Common myeloid progenitor, CD34-positive (primary cell): ENCODE data around the gene PSME1.

Experiments
- CTCF ChIA-PET: fragments of 350-600 bp; sonication (Branson Sonifier 250); formaldehyde crosslinking; loops from one replicate; lab custom pipeline; 2021; ENCODE audit warnings: antibody characterized with exemption; lab: Charles Lee
- POLR2A ChIA-PET: fragments of 350-600 bp; sonication (Branson Sonifier 250); formaldehyde crosslinking; loops from one replicate; lab custom pipeline; 2021; ENCODE audit warnings: antibody characterized with exemption; lab: Charles Lee
- DNase-seq, 3 donors: peaks; one replicate each; pipeline versions ENCODE4 v3.0.0 to v3.0.0-alpha.2; 2013
- H3K27ac ChIP-seq, 2 experiments: 1 replicate in 1 of 2; 2 replicates in 1 of 2; pipeline ENCODE4 v1.7.0; 2013; ENCODE audit warnings: inconsistent platforms in 2 of 2, low read length in 2 of 2, mild to moderate bottlenecking in 2 of 2, low read depth in 1 of 2, moderate library complexity in 1 of 2; ENCODE audit not compliant: severe bottlenecking in 2 of 2, insufficient read depth in 1 of 2, poor library complexity in 1 of 2
- H3K27me3 ChIP-seq, 5 experiments: replicated peaks in 2 of 5; 1 replicate in 3 of 5; 2 replicates in 2 of 5; pipeline versions ENCODE4 v1.6.1 to v1.7.0; 2013; ENCODE audit warnings: low read length in 4 of 5, mild to moderate bottlenecking in 2 of 5, moderate library complexity in 2 of 5, inconsistent platforms in 1 of 5; ENCODE audit not compliant: insufficient read depth in 5 of 5, control insufficient read depth in 4 of 5
- H3K36me3 ChIP-seq, 4 experiments: 1 replicate in 2 of 4; 2 replicates in 2 of 4; pipeline versions ENCODE4 v1.6.1 to v1.7.0; 2013; ENCODE audit warnings: low read length in 3 of 4, control low read depth in 1 of 4, mild to moderate bottlenecking in 1 of 4; ENCODE audit not compliant: control insufficient read depth in 4 of 4, insufficient read depth in 4 of 4
- H3K4me1 ChIP-seq, 4 experiments: 1 replicate in 3 of 4; 2 replicates in 1 of 4; pipeline versions ENCODE4 v1.6.1 to v1.7.1; 2013; ENCODE audit warnings: low read length in 3 of 4, mild to moderate bottlenecking in 3 of 4, control low read depth in 1 of 4, inconsistent platforms in 1 of 4, moderate library complexity in 1 of 4; ENCODE audit not compliant: control insufficient read depth in 4 of 4, insufficient read depth in 4 of 4; ENCODE audit errors: control extremely low read depth in 1 of 4
- H3K4me3 ChIP-seq, 7 experiments: 1 replicate in 4 of 7; 2 replicates in 3 of 7; pipeline versions ENCODE4 v1.5.1 to v1.7.0; 2013; ENCODE audit warnings: mild to moderate bottlenecking in 7 of 7, low read length in 6 of 7, moderate library complexity in 6 of 7, inconsistent platforms in 2 of 7, low read depth in 2 of 7, control low read depth in 1 of 7; ENCODE audit not compliant: insufficient read depth in 4 of 7, control insufficient read depth in 1 of 7; ENCODE audit errors: extremely low read depth in 1 of 7
- H3K9me3 ChIP-seq, 5 experiments: 1 replicate in 4 of 5; 2 replicates in 1 of 5; pipeline versions ENCODE4 v1.6.1 to v1.7.1; 2013; ENCODE audit warnings: low read length in 4 of 5, mild to moderate bottlenecking in 2 of 5, inconsistent platforms in 1 of 5, low read depth in 1 of 5, moderate library complexity in 1 of 5; ENCODE audit not compliant: control insufficient read depth in 4 of 5, insufficient read depth in 2 of 5; ENCODE audit errors: control extremely low read depth in 1 of 5
- WGBS: methylation state at CpG from one replicate; pipeline ENCODE4 v1.1.5; 2013; ENCODE audit not compliant: insufficient coverage; 5-methylcytosine and 5-hydroxymethylcytosine counted together

PSME1 gene

GRCh38 chr14:24177041-24177825, 41.2 kb downstream of the PSME1 start:
- Histone ChIP-seq H3K27ac (no peak overlapping the region), H3K27me3 (no peaks in the 10 kb centered on the region), H3K4me3 (no peak overlapping the region), H3K4me1 (peaks cover 0 to 14% (median 6%) of the 10 kb centered on the region in 4 experiments), H3K9me3 (no peaks in the 10 kb centered on the region), H3K36me3 (peaks cover 5 to 82% (median 49%) of the 10 kb centered on the region in 4 experiments)
- ChIA-PET POLR2A (interaction anchor here (0.6 kb wide), 1 partner anchor 25 kb away, joined by 3 read pairs; no protein-coding TSS in a partner anchor), CTCF (interaction anchor here (0.7 kb wide), 1 partner anchor 16 kb away, joined by 3 read pairs; the partner anchor contains the start of gene IRF9)
- no peak for DNase-seq
- 99% methylated on average over 9 of the region's 12 CpGs for WGBS

GRCh38 chr14:24177891-24178290, 41.9 kb downstream of the PSME1 start:
- no peak overlapping the region for H3K27ac ChIP-seq
- no peaks in the 10 kb centered on the region for H3K27me3 ChIP-seq
- no peak overlapping the region for H3K4me3 ChIP-seq
- DNase-seq, result no peak
- ChIA-PET CTCF (interaction anchor here (0.7 to 1.3 kb wide), 2 partner anchors 17 to 129 kb away, joined by 3 to 4 read pairs; partner anchors contain the start of gene IRF9), POLR2A (interaction anchor here (0.6 kb wide), 1 partner anchor 25 kb away, joined by 3 read pairs; no protein-coding TSS in a partner anchor)
- 98% methylated on average over 12 of the region's 14 CpGs for WGBS
- H3K36me3 ChIP-seq, result peaks cover 5 to 89% (median 53%) of the 10 kb centered on the region in 4 experiments
- peaks cover 0 to 7% (median 2%) of the 10 kb centered on the region in 4 experiments for H3K4me1 ChIP-seq
- no peaks in the 10 kb centered on the region for H3K9me3 ChIP-seq

GRCh38 chr14:24178399-24179178, 42.6 kb downstream of the PSME1 start:
- H3K36me3 ChIP-seq, result peaks cover 5 to 90% (median 58%) of the 10 kb centered on the region in 4 experiments
- CTCF ChIA-PET, result interaction anchor here (1.3 to 3.4 kb wide), 3 partner anchors 10 to 128 kb away, joined by 3 to 17 read pairs (median 4); partner anchors contain the start of genes IPO4 and IRF9

GRCh38 chr14:24179294-24179960, 43.4 kb downstream of the PSME1 start:
- Histone ChIP-seq H3K9me3 (no peaks in the 10 kb centered on the region), H3K4me1 (no peaks in the 10 kb centered on the region), H3K27me3 (no peaks in the 10 kb centered on the region), H3K4me3 (no peak overlapping the region), H3K36me3 (peaks cover 7 to 97% (median 65%) of the 10 kb centered on the region in 4 experiments), H3K27ac (no peak overlapping the region)
- DNase-seq, result no peak
- POLR2A ChIA-PET, result interaction anchor here (0.5 kb wide), 1 partner anchor 60 kb away, joined by 3 read pairs; no protein-coding TSS in a partner anchor
- CTCF ChIA-PET, result interaction anchor here (1.3 to 3.4 kb wide), 4 partner anchors 9 to 127 kb away, joined by 3 to 17 read pairs (median 4); partner anchors contain the start of genes IPO4, IRF9 and PSME2
- WGBS, result over 99% methylated on average over 8 of the region's 14 CpGs

More at GRCh38 chr14:24178399-24179178, 42.6 kb downstream of the PSME1 start:
- WGBS, result 95% methylated on average over 7 of the region's 12 CpGs
- Histone ChIP-seq H3K27ac (no peak overlapping the region), H3K27me3 (no peaks in the 10 kb centered on the region), H3K4me1 (peaks cover 0 to under 1% (median 0%) of the 10 kb centered on the region in 4 experiments), H3K9me3 (no peaks in the 10 kb centered on the region), H3K4me3 (no peak overlapping the region)
- no peak for DNase-seq
- POLR2A ChIA-PET, result no interaction called here

GRCh38 chr14:24179961-24180796, 44.2 kb downstream of the PSME1 start:
- CTCF ChIA-PET, result interaction anchor here (1.2 to 3.4 kb wide), 5 partner anchors 8 to 117 kb away, joined by 3 to 17 read pairs (median 3); partner anchors contain the start of genes IPO4, IRF9 and PSME2

More at GRCh38 chr14:24179961-24180796, 44.2 kb downstream of the PSME1 start:
- DNase-seq, result no peak
- Histone ChIP-seq H3K27ac (no peak overlapping the region), H3K27me3 (no peaks in the 10 kb centered on the region), H3K4me1 (no peaks in the 10 kb centered on the region), H3K36me3 (peaks cover 7 to 97% (median 68%) of the 10 kb centered on the region in 4 experiments), H3K9me3 (no peaks in the 10 kb centered on the region), H3K4me3 (no peak overlapping the region)
- POLR2A ChIA-PET, result no interaction called here
- WGBS, result 94% methylated on average over 12 of the region's 18 CpGs
